ENCODE data around the gene RHBDD1.

The RHBDD1 gene

GRCh38 chr2:227035711-227036367 is 200.0 kb downstream of the RHBDD1 start:
- DNase-seq (ENCODE audit: low spot score), result no peak

DNA sequence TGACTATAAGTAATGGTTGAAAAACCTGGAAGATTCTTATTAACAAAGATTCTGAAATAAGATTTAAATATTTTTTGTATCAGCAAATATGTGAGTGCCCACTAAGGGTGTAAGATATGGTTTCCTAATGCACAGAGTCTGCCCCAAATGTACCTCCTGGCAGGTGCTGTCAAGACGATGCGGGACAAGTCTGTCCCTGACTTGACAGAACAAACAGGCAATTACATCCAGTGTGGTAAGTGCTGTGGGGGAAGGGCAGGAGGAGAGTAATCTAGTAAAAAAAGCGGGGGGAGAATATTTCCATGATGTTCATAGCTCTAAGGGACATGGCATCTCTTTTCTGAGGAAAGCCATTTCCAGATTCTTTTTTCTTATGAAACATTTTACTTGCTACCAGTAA is 200.7 kb downstream of the RHBDD1 start:
- DNase-seq (ENCODE audit: low spot score), result no peak

DNA sequence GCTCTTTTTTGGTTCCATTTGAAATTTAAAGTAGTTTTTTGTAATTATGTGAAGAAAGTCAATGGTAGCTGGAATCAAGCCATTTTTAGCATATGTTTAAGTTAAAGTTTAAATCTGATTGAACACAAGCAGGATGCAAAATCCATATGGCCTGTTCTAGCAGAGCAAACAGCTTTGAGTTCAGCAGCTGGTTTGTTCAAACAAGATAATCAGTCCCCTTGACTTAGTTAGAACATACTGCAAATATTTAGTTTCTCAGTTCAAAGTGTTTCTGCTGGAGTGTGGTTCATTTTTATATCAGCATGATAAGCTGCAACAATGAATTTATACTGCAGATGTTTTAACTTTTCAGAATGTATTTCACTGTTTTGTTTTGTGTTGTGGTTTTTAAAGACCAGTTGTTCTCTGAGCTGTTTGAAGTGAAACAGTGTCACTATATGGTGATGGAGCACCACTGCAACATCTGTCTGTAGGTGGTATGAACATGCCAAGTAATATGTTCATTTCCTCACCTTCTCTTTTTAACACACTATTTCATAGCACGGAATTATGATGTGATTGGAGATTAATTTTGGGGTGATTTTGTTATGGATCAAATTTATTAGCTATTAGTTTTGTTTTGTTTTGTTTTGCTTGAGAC is 202.8 kb downstream of the RHBDD1 start:
- DNase-seq (ENCODE audit: low spot score), result no peak

DNA sequence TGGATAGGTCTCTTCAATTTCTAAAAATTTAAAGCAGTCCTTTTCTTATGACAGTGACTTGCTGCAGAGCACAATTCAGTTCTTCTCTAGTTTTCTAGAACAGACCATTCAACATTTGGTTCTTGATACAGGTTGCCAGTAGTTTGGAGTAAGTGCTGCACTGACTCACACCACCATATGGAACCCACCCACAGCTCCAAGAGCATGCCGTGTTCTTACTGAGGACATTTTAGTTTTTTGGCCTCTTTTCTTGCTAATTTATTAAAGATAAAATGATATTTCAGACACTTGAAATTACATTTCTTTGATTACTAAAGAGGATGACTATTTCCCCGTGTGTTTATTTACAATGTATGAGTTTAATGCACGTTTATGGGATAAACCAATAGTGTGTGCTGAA is 208.1 kb downstream of the RHBDD1 start:
- DNase-seq (ENCODE audit: low spot score), result no peak
